Activated effector memory CD4-positive, alpha-beta T cell treated with Interleukin-2 at 50 U/mL for 16 hours (primary cell): ENCODE results near the gene RPS14.
"Not testable (repeated sequence)": the region's sequence is repeated elsewhere in the genome, so short reads cannot be mapped to it uniquely, and the experiment has no call there.

ENCODE experiments used
- DNase-seq: peaks from one replicate; pipeline ENCODE4 v3.0.0-alpha.2; 2020

Gene RPS14

GRCh38 chr5:150443242-150444075 lies 6.1 kb downstream of the RPS14 start:
- no peak for DNase-seq

GRCh38 chr5:150442699-150443080 lies 6.8 kb downstream of the RPS14 start:
- DNase-seq, result no peak

GRCh38 chr5:150441813-150442698 lies 7.5 kb downstream of the RPS14 start:
- DNase-seq, result no peak

GRCh38 chr5:150440948-150441812 lies 8.4 kb downstream of the RPS14 start:
- DNase-seq, result no peak

- no peak for DNase-seq
Observed at GRCh38 chr5:150438873-150439546, 10.5 kb downstream of the RPS14 start.

- DNase-seq, result peak; percentile 81
Observed at GRCh38 chr5:150436141-150436680, 13.3 kb downstream of the RPS14 start.

- DNase-seq, result no peak
Observed at GRCh38 chr5:150434464-150434863, 15.1 kb downstream of the RPS14 start.

- no peak for DNase-seq
Observed at GRCh38 chr5:150431574-150431973, 18.0 kb downstream of the RPS14 start.

GRCh38 chr5:150431048-150431447 lies 18.5 kb downstream of the RPS14 start:
- no peak for DNase-seq

- DNase-seq, result no peak
Observed at GRCh38 chr5:150429410-150429873, 20.1 kb downstream of the RPS14 start.

GRCh38 chr5:150428978-150429377 lies 20.6 kb downstream of the RPS14 start:
- no peak for DNase-seq

- no peak for DNase-seq
Observed at GRCh38 chr5:150428106-150428876, 21.2 kb downstream of the RPS14 start.

- not testable (repeated sequence) for DNase-seq
Observed at GRCh38 chr5:150426165-150426564, 23.4 kb downstream of the RPS14 start.

GRCh38 chr5:150422758-150423157 lies 26.8 kb downstream of the RPS14 start:
- DNase-seq, result no peak

- no peak for DNase-seq
Observed at GRCh38 chr5:150422075-150422474, 27.5 kb downstream of the RPS14 start.

GRCh38 chr5:150419630-150420270 lies 29.8 kb downstream of the RPS14 start:
- DNase-seq, result no peak

- DNase-seq, result not testable (repeated sequence)
Observed at GRCh38 chr5:150413902-150414790, 35.4 kb downstream of the RPS14 start.

- no peak for DNase-seq
Observed at GRCh38 chr5:150413176-150413901, 36.2 kb downstream of the RPS14 start.
